ENCODE results near the gene CXCR4. TPM values are rescaled to one million over a fixed set of nuclear protein-coding genes. Genes with fewer than 3 reads are reported as not detected.

The CXCR4 gene
- total and polyA plus RNA-seq, 7 donors, result 5.0 to 255 (median 6.6) TPM

DNA sequence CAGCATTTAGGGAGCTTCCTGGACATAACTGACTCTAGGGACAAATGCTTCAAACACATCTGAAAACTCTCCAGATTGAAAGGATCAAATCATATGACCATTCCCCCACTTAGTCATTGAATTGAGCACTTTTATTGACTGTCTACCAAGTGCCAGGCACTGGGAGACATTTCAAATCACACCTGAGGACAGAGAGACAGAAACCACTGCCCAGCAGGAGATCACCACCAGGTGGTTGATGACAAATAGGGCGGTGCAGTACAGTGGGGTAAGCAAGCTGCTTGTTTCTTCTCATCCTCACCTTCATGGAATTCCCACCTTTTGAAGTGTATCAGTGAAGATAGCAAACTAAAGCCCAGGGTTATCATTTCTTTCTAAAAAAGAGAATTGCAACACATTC, 19.0 kb upstream of the CXCR4 start:
- intact Hi-C loops (cut with DNase I), result no loop called here
- DNase-seq, result no peak
- no peaks in the 10 kb centered on the region for H3K27me3 ChIP-seq
- H3K36me3 ChIP-seq, result no peaks in the 10 kb centered on the region
- no peaks in the 10 kb centered on the region for H3K9me3 ChIP-seq
- WGBS, 2 donors, result 77 to 81% methylated on average over 1 of the region's 1 CpG
- no peak overlapping the region for H3K4me3 ChIP-seq
- peak overlapping the region in 1 of 4 donors; percentile 10 for H3K27ac ChIP-seq
- TF ChIP-seq POLR2AphosphoS5 (IDR thresholded peaks at IDR 0.05) (no peak), POLR2A (IDR thresholded peaks at IDR 0.05) (no peak), CTCF (IDR thresholded peaks at IDR 0.05) (no peak), EP300 (IDR thresholded peaks at IDR 0.05) (no peak)
- no peaks in the 10 kb centered on the region for H3K4me1 ChIP-seq

DNA sequence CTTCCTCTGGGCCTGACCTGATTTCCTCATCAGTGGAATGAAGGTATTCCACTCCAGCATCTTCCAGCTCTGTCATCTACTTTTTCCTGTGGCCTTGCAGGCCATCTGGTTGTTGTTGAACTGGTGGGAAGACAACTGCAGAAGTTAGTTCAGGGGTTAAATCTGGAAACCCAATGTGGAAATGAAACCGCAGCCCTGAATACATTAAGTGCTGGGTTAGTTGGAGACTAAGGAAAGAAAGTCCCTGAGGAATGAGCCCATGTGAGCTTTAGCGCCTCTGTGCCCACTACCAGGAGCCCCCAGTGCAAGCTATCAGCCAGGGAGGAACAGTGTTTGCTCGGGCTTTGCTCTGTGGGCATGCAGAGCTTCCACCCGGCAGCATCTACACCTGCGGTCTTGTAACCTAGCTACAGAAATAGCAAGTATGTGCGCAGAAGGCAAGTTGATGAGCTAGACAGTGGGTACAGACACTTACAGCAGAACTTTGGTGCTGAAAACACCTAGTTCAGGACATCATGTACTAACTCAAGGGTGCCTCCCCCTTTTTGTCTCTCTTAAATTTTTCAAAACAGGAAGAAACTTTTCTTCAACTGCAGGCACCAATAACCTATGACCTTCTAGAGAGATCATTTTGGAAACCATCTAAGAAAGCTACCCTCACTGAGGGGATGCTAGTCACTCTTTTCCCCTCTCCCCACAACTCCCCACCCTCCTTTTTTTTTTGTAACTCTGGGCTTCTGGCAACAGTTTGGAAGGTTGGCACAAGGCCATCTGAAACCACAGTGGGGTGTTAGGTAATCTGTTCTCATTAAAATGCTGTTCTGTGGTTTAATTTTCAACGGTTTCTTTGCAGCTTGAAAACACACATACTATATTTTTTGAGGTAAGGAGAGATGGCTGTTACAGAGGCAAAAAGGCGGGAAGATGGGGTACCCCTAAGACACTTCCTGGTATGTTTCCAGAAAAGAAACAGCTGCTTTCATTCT, 18.3 kb upstream of the CXCR4 start:
- H3K27ac ChIP-seq, result peak overlapping the region in 1 of 4 donors; percentile 32
- H3K4me3 ChIP-seq, result no peak overlapping the region
- WGBS, 2 donors, result 41 to 63% methylated on average over 8 of the region's 8 CpGs

DNA sequence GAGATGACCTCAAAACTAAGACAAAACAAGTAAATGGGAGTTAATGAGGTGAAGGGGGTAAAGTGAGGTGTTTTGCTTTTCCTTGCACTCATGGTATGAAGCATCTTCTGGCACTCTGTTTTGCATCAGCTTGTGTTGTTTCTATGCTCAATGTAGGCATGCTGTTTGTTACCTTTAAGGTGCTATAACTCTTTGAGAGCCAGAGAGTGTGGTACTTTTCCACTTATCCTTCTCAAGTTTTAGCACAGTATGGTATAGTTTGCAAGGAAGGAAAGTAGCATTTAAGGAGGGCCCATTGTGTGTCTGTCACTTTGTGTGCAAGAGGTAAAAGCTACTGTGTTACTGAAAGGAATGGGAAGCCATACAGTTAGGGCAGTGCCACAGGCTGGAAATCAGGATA, 17.5 kb upstream of the CXCR4 start:
- Histone ChIP-seq H3K27me3 (no peaks in the 10 kb centered on the region), H3K4me1 (no peaks in the 10 kb centered on the region), H3K9me3 (no peaks in the 10 kb centered on the region), H3K4me3 (no peak overlapping the region), H3K27ac (peak overlapping the region in 1 of 4 donors; percentile 32), H3K36me3 (no peaks in the 10 kb centered on the region)
- TF ChIP-seq POLR2AphosphoS5 (IDR thresholded peaks at IDR 0.05) (no peak), CTCF (IDR thresholded peaks at IDR 0.05) (no peak), POLR2A (IDR thresholded peaks at IDR 0.05) (no peak), EP300 (IDR thresholded peaks at IDR 0.05) (no peak)
- intact Hi-C loops (cut with DNase I), result no loop called here
- no peak for DNase-seq

More for the DNA sequence above, 18.3 kb upstream of the CXCR4 start:
- Histone ChIP-seq H3K4me1 (no peaks in the 10 kb centered on the region), H3K27me3 (no peaks in the 10 kb centered on the region), H3K9me3 (no peaks in the 10 kb centered on the region), H3K36me3 (no peaks in the 10 kb centered on the region)
- no peak for DNase-seq
- TF ChIP-seq EP300 (IDR thresholded peaks at IDR 0.05) (peak in 3 of 4 donors; percentile 56 to 87 (median 72)), CTCF (IDR thresholded peaks at IDR 0.05) (no peak), POLR2AphosphoS5 (IDR thresholded peaks at IDR 0.05) (peak in 2 of 4 donors; percentile 28 to 44), POLR2A (IDR thresholded peaks at IDR 0.05) (no peak)
- intact Hi-C loops (cut with DNase I), result no loop called here

GRCh38 chr2:136134126-136134525, 16.2 kb upstream of the CXCR4 start:
- TF ChIP-seq POLR2A (IDR thresholded peaks at IDR 0.05) (no peak), EP300 (IDR thresholded peaks at IDR 0.05) (no peak), CTCF (IDR thresholded peaks at IDR 0.05) (no peak), POLR2AphosphoS5 (IDR thresholded peaks at IDR 0.05) (no peak)
- H3K27me3 ChIP-seq, result no peaks in the 10 kb centered on the region
- H3K9me3 ChIP-seq, result no peaks in the 10 kb centered on the region
- H3K27ac ChIP-seq, result no peak overlapping the region
- no peaks in the 10 kb centered on the region for H3K4me1 ChIP-seq
- no peaks in the 10 kb centered on the region for H3K36me3 ChIP-seq
- WGBS, 2 donors, result 33 to 73% methylated on average over 2 of the region's 2 CpGs
- no peak overlapping the region for H3K4me3 ChIP-seq
- intact Hi-C loops (cut with DNase I), result no loop called here
- DNase-seq, result no peak

All from sigmoid colon (tissue), 7 donors.